IMR-90 (cell line): ENCODE data around the gene CAPN2. TPM values are rescaled to one million over a fixed set of nuclear protein-coding genes. Genes with fewer than 3 reads are reported as not detected.

ENCODE experiments used
- ATAC-seq: fragments of 200-7000 bp; cut with Tn5 transposase; 2 replicates; pipeline ENCODE4 v1.9.1; 2020; ENCODE audit warnings: low read depth, mild to moderate bottlenecking, moderate library complexity
- BruUV-seq: library from RNA; stranded (reverse); fragments of 400-500 nt; replicated peaks from 2 replicates; lab custom pipeline; 2021; lab: Mats Ljungman, UMichigan
- CTCF ChIA-PET: fragments of 300-600 bp; formaldehyde crosslinking; extraction: SDS; loops from one replicate; lab custom pipeline; 2021; ENCODE audit warnings: antibody characterized with exemption; lab: Yijun Ruan, JAX
- POLR2A ChIA-PET: fragments of 300-600 bp; sonication (Branson Sonifier 250); formaldehyde crosslinking; loops from one replicate; lab custom pipeline; 2022; ENCODE audit warnings: antibody characterized with exemption; ENCODE audit not compliant: unreplicated experiment; lab: Charles Lee
- DNase-seq: peaks from one replicate; pipeline ENCODE4 v3.0.0; 2013
- H2AFZ ChIP-seq: replicated peaks from 2 replicates; pipeline ENCODE3; 2013; ENCODE audit warnings: low read length, mild to moderate bottlenecking; ENCODE audit not compliant: poor library complexity
- H2AK5ac ChIP-seq: 2 replicates; pipeline ENCODE4 v1.6.1; 2013; ENCODE audit warnings: low read depth, low read length, inconsistent platforms
- H2AK9ac ChIP-seq: replicated peaks from 2 replicates; pipeline ENCODE3; 2013; ENCODE audit warnings: mild to moderate bottlenecking, low read depth, low read length, moderate library complexity; ENCODE audit not compliant: poor library complexity
- H2BK120ac ChIP-seq: 2 replicates; pipeline ENCODE4 v1.6.1; 2013; ENCODE audit warnings: low read depth, low read length, inconsistent platforms
- H2BK15ac ChIP-seq: 3 replicates; pipeline ENCODE4 v1.6.1; 2013; ENCODE audit warnings: low read depth, low read length, inconsistent platforms
- H2BK20ac ChIP-seq: 2 replicates; pipeline ENCODE4 v1.6.1; 2013; ENCODE audit warnings: low read depth, mild to moderate bottlenecking, inconsistent platforms, low read length, moderate library complexity
- H2BK5ac ChIP-seq: 2 replicates; pipeline ENCODE4 v1.6.1; 2013; ENCODE audit warnings: mild to moderate bottlenecking, low read depth, low read length, inconsistent platforms; ENCODE audit not compliant: poor library complexity, severe bottlenecking
- H3K14ac ChIP-seq: replicated peaks from 2 replicates; pipeline ENCODE4 v1.6.1; 2013; ENCODE audit warnings: low read depth, low read length, inconsistent platforms
- H3K18ac ChIP-seq: 2 replicates; pipeline ENCODE4 v1.6.1; 2013; ENCODE audit warnings: low read depth, low read length, control low read depth
- H3K23ac ChIP-seq: 2 replicates; pipeline ENCODE4 v1.6.1; 2013; ENCODE audit warnings: low read depth, low read length, inconsistent platforms
- H3K27ac ChIP-seq: 2 replicates; pipeline ENCODE4 v1.5.1; 2013; ENCODE audit warnings: mild to moderate bottlenecking, control low read depth, low read length; ENCODE audit not compliant: insufficient read depth
- H3K27me3 ChIP-seq: 2 replicates; pipeline ENCODE4 v1.6.1; 2013; ENCODE audit warnings: low read length; ENCODE audit not compliant: control insufficient read depth, insufficient read depth
- H3K36me3 ChIP-seq: 2 replicates; pipeline ENCODE4 v1.6.1; 2013; ENCODE audit warnings: low read length, mixed read lengths; ENCODE audit not compliant: control insufficient read depth, insufficient read depth
- H3K4ac ChIP-seq: 2 replicates; pipeline ENCODE4 v1.6.1; 2013; ENCODE audit warnings: low read depth, low read length, inconsistent platforms
- H3K4me1 ChIP-seq: 2 replicates; pipeline ENCODE4 v1.6.1; 2013; ENCODE audit warnings: low read length, mixed read lengths; ENCODE audit not compliant: control insufficient read depth, insufficient read depth
- H3K4me2 ChIP-seq: 2 replicates; pipeline ENCODE4 v1.6.1; 2013; ENCODE audit warnings: low read depth, mild to moderate bottlenecking, control low read depth, low read length, moderate library complexity
- H3K4me3 ChIP-seq: 2 replicates; pipeline ENCODE4 v1.5.1; 2013; ENCODE audit warnings: low read depth, mild to moderate bottlenecking, control low read depth, low read length, moderate library complexity; ENCODE audit not compliant: insufficient read depth
- H3K56ac ChIP-seq: 2 replicates; pipeline ENCODE4 v1.6.1; 2013; ENCODE audit warnings: low read length, inconsistent platforms; ENCODE audit not compliant: insufficient read depth; ENCODE audit errors: extremely low read depth
- H3K79me1 ChIP-seq, 2 experiments: 2 replicates each; pipeline ENCODE4 v1.6.1; 2013; ENCODE audit warnings: low read length in 2 of 2, inconsistent platforms in 1 of 2, low read depth in 1 of 2
- H3K9ac ChIP-seq: 2 replicates; pipeline ENCODE4 v1.6.1; 2013; ENCODE audit warnings: low read depth, low read length, control low read depth
- H3K9me1 ChIP-seq: 2 replicates; pipeline ENCODE4 v1.6.1; 2013; ENCODE audit warnings: low read length, inconsistent platforms; ENCODE audit not compliant: insufficient read depth
- H3K9me3 ChIP-seq: 2 replicates; pipeline ENCODE4 v1.6.1; 2013; ENCODE audit warnings: low read length; ENCODE audit not compliant: control insufficient read depth, insufficient read depth
- H4K20me1 ChIP-seq: 2 replicates; pipeline ENCODE4 v1.6.1; 2013; ENCODE audit warnings: low read length, inconsistent platforms; ENCODE audit not compliant: insufficient read depth
- H4K5ac ChIP-seq: 2 replicates; pipeline ENCODE4 v1.6.1; 2013; ENCODE audit warnings: mild to moderate bottlenecking, low read depth, low read length, control low read depth
- H4K8ac ChIP-seq, 2 experiments: 2 replicates each; pipeline ENCODE4 v1.6.1; 2013; ENCODE audit warnings: low read depth in 2 of 2, low read length in 2 of 2, control low read depth in 1 of 2, inconsistent platforms in 1 of 2
- H4K91ac ChIP-seq: 2 replicates; pipeline ENCODE4 v1.6.1; 2013; ENCODE audit warnings: low read depth, low read length, inconsistent platforms; ENCODE audit not compliant: insufficient read depth
- BHLHE40 ChIP-seq: fragments of 150-350 bp; IDR thresholded peaks from 2 replicates; pipeline ENCODE4 v1.6.1; 2016; ENCODE audit warnings: mild to moderate bottlenecking, low read depth, low read length
- CEBPB ChIP-seq: IDR thresholded peaks from 2 replicates; pipeline ENCODE4 v1.6.1; 2012; ENCODE audit warnings: low read depth, low read length, improper control_type of control experiment
- CHD1 ChIP-seq: IDR thresholded peaks from 2 replicates; pipeline ENCODE4 v1.6.1; 2012; ENCODE audit warnings: low read depth, low read length, improper control_type of control experiment
- ELK1 ChIP-seq: fragments of 150-350 bp; IDR thresholded peaks from 2 replicates; pipeline ENCODE4 v1.6.1; 2016; ENCODE audit warnings: low read depth, mild to moderate bottlenecking, low read length, moderate library complexity, borderline replicate concordance
- FOS ChIP-seq: fragments of 150-350 bp; IDR thresholded peaks from 2 replicates; pipeline ENCODE4 v1.6.1; 2016; ENCODE audit warnings: low read depth, low read length
- MAFK ChIP-seq: IDR thresholded peaks from 2 replicates; pipeline ENCODE4 v1.6.1; 2012; ENCODE audit warnings: low read depth, low read length, improper control_type of control experiment
- MAZ ChIP-seq: IDR thresholded peaks from 2 replicates; pipeline ENCODE4 v1.6.1; 2012; ENCODE audit warnings: low read depth, mild to moderate bottlenecking, low read length, improper control_type of control experiment, moderate library complexity, borderline replicate concordance
- MXI1 ChIP-seq: IDR thresholded peaks from 2 replicates; pipeline ENCODE4 v1.6.1; 2012; ENCODE audit warnings: low read depth, mild to moderate bottlenecking, low read length, moderate library complexity, borderline replicate concordance
- NFE2L2 ChIP-seq: fragments of 150-350 bp; IDR thresholded peaks from 2 replicates; pipeline ENCODE4 v1.6.1; 2016; ENCODE audit warnings: low read depth, mild to moderate bottlenecking, low read length
- POLR2A ChIP-seq: IDR thresholded peaks from 2 replicates; pipeline ENCODE4 v1.6.1; 2012; ENCODE audit warnings: mild to moderate bottlenecking, low read depth, low read length
- RAD21 ChIP-seq: IDR thresholded peaks from 2 replicates; pipeline ENCODE4 v1.6.1; 2012; ENCODE audit warnings: low read length, improper control_type of control experiment
- RCOR1 ChIP-seq: IDR thresholded peaks from 2 replicates; pipeline ENCODE4 v1.6.1; 2012; ENCODE audit warnings: mild to moderate bottlenecking, low read length, improper control_type of control experiment; ENCODE audit not compliant: insufficient replicate concordance
- RFX5 ChIP-seq: IDR thresholded peaks from 2 replicates; pipeline ENCODE4 v1.8.0; 2012; ENCODE audit warnings: low read depth, mild to moderate bottlenecking, low read length, moderate library complexity
- SMC3 ChIP-seq: fragments of 150-350 bp; IDR thresholded peaks from 2 replicates; pipeline ENCODE4 v1.6.1; 2016; ENCODE audit warnings: low read depth, mild to moderate bottlenecking, antibody characterized with exemption, low read length, moderate library complexity
- USF2 ChIP-seq: fragments of 150-350 bp; IDR thresholded peaks from 2 replicates; pipeline ENCODE4 v1.6.1; 2017; ENCODE audit warnings: mild to moderate bottlenecking, antibody characterized with exemption, low read length, low read depth
- WGBS, 2 experiments: methylation state at CpG; one replicate each; pipeline versions ENCODE4 v1.1.5 to v1.1.7; 2013; ENCODE audit warnings: missing lambda C conversion rate in 2 of 2; ENCODE audit not compliant: insufficient read length in 1 of 2; ENCODE audit errors: extremely low coverage in 2 of 2; 5-methylcytosine and 5-hydroxymethylcytosine counted together
- dilution Hi-C: fragments of 300-500 bp; cut with HindIII; formaldehyde crosslinking; loops from one replicate; pipeline ENCODE4 v1.14.3; 2018; ENCODE audit warnings: low sequenced_read_pairs; ENCODE audit not compliant: unreplicated experiment
- in situ Hi-C: fragments of 300-500 bp; cut with MboI; formaldehyde crosslinking; loops from 3 replicates; pipeline ENCODE4 v1.14.3; 2019; ENCODE audit warnings: low sequenced_read_pairs, inconsistent platforms, mixed read lengths
- intact Hi-C: fragments of 100-400 bp; cut with micrococcal nuclease; formaldehyde crosslinking; loops from 2 replicates; pipeline ENCODE4 v1.10.0; 2022
- polyA plus RNA-seq, 3 experiments: library from polyadenylated mRNA; depleted of rRNA; stranded (reverse); fragments of >200 nt; gene quantifications; 2 replicates each; pipeline ENCODE4 v1.2.3, GENCODE V29; 2012; ENCODE audit warnings: low replicate concordance in 1 of 3
- total RNA-seq: library from RNA; depleted of rRNA; stranded (reverse); fragments of >200 nt; gene quantifications from 2 replicates; pipeline ENCODE4 v1.2.3, GENCODE V29; 2012
- TF ChIP-seq, protein P1 (sequence below): conservative IDR thresholded peaks from 2 replicates; pipeline ENCODE4 v1.5.1; 2012; ENCODE audit warnings: mild to moderate bottlenecking, low read depth, low read length, improper control_type of control experiment

Gene CAPN2
- total and polyA plus RNA-seq, 2 of the 4 experiments (the other 2 are of a cell fraction): 339 to 430 TPM

GRCh38 chr1:223775711-223776074 lies 63.4 kb downstream of the CAPN2 start:
- H4K8ac ChIP-seq: no peak overlapping the region
- ATAC-seq (no peak), DNase-seq (no peak)
- no CpG with 5 or more reads among the region's 1 CpG for WGBS, 2 experiments
- H3K9me3 ChIP-seq: no peaks in the 10 kb centered on the region
- peaks cover 10 to 35% of the 10 kb centered on the region in 2 experiments for H3K79me1 ChIP-seq
- BruUV-seq: no TSS peak
- H3K27me3 ChIP-seq: no peaks in the 10 kb centered on the region
- in situ Hi-C loops: no loop called here
- H3K4ac ChIP-seq: no peak overlapping the region
- H2BK20ac ChIP-seq: no peak overlapping the region
- no peak overlapping the region for H3K18ac ChIP-seq
- no peak overlapping the region for H2BK5ac ChIP-seq
- no peak overlapping the region for H2BK120ac ChIP-seq
- H3K56ac ChIP-seq: no peak overlapping the region
- H2AK5ac ChIP-seq: no peak overlapping the region
- H3K4me3 ChIP-seq: no peak overlapping the region
- peaks cover 60% of the 10 kb centered on the region for H3K36me3 ChIP-seq
- dilution Hi-C loops: no loop called here
- H4K20me1 ChIP-seq: peaks cover 12% of the 10 kb centered on the region
- H2AK9ac ChIP-seq: no peak overlapping the region
- POLR2A ChIA-PET: no interaction called here
- no peak overlapping the region for H2AFZ ChIP-seq
- no peak overlapping the region for H3K4me2 ChIP-seq
- H3K14ac ChIP-seq: no peak overlapping the region
- CTCF ChIA-PET: interaction anchor here (1.1 kb wide), 1 partner anchor 80 kb away, joined by 5 read pairs; no protein-coding TSS in a partner anchor
- no peak overlapping the region for H4K91ac ChIP-seq
- H2BK15ac ChIP-seq: no peak overlapping the region
- TF ChIP-seq ELK1 (no peak), USF2 (no peak), MXI1 (no peak), RFX5 (no peak), NFE2L2 (no peak), SMC3 (no peak), RCOR1 (no peak), CHD1 (no peak), MAFK (no peak), MAZ (no peak), RAD21 (no peak), POLR2A (no peak), BHLHE40 (no peak), FOS (no peak), CEBPB (no peak)
- TF ChIP-seq, protein P1, sequence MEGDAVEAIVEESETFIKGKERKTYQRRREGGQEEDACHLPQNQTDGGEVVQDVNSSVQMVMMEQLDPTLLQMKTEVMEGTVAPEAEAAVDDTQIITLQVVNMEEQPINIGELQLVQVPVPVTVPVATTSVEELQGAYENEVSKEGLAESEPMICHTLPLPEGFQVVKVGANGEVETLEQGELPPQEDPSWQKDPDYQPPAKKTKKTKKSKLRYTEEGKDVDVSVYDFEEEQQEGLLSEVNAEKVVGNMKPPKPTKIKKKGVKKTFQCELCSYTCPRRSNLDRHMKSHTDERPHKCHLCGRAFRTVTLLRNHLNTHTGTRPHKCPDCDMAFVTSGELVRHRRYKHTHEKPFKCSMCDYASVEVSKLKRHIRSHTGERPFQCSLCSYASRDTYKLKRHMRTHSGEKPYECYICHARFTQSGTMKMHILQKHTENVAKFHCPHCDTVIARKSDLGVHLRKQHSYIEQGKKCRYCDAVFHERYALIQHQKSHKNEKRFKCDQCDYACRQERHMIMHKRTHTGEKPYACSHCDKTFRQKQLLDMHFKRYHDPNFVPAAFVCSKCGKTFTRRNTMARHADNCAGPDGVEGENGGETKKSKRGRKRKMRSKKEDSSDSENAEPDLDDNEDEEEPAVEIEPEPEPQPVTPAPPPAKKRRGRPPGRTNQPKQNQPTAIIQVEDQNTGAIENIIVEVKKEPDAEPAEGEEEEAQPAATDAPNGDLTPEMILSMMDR: no peak
- H3K23ac ChIP-seq: peak overlapping the region; percentile 23; the same call in 1 of the 2 replicates
- no peak overlapping the region for H4K5ac ChIP-seq
- H3K27ac ChIP-seq: no peak overlapping the region
- peaks cover 22% of the 10 kb centered on the region for H3K4me1 ChIP-seq
- H3K9me1 ChIP-seq: peaks cover 10% of the 10 kb centered on the region
- H3K9ac ChIP-seq: no peak overlapping the region
- intact Hi-C loops: no loop called here
